ENCODE data around the gene FMN2.

DNA sequence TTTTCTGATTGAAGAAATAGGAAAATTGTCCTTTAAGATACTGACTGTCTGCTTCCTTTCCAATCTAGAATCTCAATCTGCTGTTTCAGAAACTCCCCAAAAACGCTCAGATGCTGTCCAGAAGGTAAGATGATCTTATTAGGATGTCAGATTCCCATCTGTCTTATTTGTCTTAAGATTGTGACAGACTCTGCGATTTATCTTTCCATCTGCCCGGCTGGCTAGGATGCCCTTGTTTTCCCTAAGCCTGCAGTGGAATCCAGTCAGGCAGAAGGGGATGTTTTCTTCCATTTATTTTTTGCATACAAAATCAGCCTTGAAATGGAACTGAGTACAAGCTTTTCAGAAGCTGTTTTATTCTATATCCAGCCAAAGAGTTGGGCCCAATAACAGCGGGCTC is 96.5 kb downstream of the FMN2 start:
- TF ChIP-seq, protein P1, sequence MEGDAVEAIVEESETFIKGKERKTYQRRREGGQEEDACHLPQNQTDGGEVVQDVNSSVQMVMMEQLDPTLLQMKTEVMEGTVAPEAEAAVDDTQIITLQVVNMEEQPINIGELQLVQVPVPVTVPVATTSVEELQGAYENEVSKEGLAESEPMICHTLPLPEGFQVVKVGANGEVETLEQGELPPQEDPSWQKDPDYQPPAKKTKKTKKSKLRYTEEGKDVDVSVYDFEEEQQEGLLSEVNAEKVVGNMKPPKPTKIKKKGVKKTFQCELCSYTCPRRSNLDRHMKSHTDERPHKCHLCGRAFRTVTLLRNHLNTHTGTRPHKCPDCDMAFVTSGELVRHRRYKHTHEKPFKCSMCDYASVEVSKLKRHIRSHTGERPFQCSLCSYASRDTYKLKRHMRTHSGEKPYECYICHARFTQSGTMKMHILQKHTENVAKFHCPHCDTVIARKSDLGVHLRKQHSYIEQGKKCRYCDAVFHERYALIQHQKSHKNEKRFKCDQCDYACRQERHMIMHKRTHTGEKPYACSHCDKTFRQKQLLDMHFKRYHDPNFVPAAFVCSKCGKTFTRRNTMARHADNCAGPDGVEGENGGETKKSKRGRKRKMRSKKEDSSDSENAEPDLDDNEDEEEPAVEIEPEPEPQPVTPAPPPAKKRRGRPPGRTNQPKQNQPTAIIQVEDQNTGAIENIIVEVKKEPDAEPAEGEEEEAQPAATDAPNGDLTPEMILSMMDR (conservative IDR thresholded peaks at IDR 0.05 in 1 of 2, IDR thresholded peaks at IDR 0.05 in 1 of 2; ENCODE audit: low read depth in 1 of 2, low read length in 2 of 2) = no peak
- TF ChIP-seq EZH2 (IDR thresholded peaks at IDR 0.05; ENCODE audit: low read length, missing control alignments) = no peak
